HuH-7 (cell line): ENCODE results near the gene SSPN.

Experiments used
- DNase-seq: peaks from one replicate; pipeline ENCODE4 v3.0.0; 2011; ENCODE audit warnings: low spot score

SSPN gene

GRCh38 chr12:26286186-26286585 is 90.8 kb downstream of the SSPN start:
- DNase-seq, result no peak

GRCh38 chr12:26287671-26288381 is 92.5 kb downstream of the SSPN start:
- no peak for DNase-seq

DNA sequence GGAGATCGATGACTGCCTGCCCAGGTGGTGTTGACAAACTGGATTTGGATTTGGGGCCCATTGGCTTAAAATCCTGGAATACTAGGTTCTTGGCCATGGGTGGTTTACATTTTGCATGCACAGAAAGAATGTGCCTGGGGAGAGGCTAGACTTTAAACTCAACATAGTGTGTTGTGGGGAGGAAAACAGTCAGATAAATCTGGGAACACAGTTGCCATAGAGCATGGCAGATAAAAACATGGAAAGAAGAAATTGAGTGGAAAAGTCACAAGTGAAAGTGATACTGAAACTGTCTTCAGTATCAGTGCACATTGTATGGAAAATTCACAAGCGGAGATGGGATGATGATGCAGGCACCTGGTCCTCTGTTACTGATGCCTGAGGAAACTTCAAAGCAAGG is 95.2 kb downstream of the SSPN start:
- DNase-seq, result no peak

- no peak for DNase-seq
These were observed 97.2 kb downstream of the SSPN start for GRCh38 chr12:26292596-26292995.

- no peak for DNase-seq
These were observed 98.2 kb downstream of the SSPN start for GRCh38 chr12:26293612-26294011.

DNA sequence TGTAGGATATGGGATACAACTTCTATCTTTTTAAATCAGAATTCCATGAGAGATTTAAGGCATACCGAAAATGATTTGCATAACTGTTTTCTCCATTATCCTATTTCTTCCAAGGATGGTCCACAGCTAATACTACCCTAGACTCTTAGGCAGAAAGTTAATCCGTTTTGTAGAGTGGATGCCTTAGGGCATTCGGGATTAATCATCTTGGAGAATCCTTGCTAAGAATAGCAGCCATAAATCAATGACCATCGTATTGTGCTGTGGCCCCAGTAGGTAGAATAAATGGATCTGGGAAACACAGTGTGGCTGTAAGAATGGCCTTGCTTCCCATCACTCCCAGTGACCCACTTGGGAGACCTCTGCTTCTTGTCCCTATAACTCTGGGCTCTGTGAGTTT is 99.6 kb downstream of the SSPN start:
- DNase-seq, result no peak

DNA sequence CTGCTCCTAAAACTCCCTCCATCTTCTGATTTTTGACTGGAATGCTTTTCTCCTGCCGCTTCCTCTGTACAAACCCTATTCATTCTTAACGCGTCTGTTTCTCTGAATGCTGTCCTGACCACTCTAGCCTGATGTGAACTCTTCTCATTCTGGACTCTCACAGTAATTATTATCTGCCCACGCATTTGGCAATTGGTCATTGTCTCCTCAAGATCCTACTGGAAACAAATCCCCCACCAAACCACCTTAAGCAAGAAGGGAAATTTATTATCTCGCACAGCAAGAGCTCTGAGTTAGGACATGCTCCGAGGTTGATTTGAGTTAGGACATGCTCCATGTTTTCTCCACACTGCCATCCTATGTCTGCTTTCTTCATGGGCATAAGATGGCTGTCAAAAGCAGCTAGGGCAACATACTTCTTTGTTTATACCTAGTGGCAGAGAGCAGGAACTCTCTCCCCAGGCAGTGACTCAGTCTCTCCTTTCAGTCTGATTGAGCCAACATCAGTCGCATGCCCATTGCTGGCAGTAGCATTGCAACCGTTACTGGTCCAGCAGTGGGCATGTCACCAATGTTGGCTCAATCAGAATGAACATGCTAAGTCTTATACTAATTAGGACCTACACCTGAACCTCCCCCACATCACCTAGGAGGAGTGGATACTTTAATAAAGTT is 102.2 kb downstream of the SSPN start:
- no peak for DNase-seq

- DNase-seq, result no peak
These were observed 103.6 kb downstream of the SSPN start for GRCh38 chr12:26298785-26299621.

DNA sequence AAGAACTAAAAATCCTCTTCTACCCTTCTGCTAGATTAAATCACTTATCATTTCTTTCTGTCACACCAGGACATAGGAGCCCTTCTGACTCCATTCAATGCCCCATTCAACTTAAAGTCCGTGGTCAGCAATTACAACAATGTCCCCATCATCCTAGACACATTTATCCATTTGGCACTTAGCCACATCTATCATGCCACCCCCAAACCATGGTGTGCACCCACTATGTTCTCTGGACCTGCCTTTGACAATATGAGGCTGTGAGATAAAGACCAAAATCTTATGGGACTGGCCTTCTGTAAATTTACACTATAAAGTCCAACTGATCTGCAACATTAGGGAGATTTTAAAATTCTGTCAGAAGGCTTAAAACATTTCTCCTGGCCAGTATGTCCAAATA is 104.4 kb downstream of the SSPN start:
- no peak for DNase-seq
